ENCODE measurements around the gene EXOC4. TPM values are rescaled to one million over a fixed set of nuclear protein-coding genes. Genes with fewer than 3 reads are reported as not detected.

EXOC4 gene
- total and polyA plus RNA-seq, 2 of the 8 experiments (the other 6 are each of a cell fraction or from before 2014, with no cell fraction given), result 27.0 to 67.3 TPM

GRCh38 chr7:133602291-133602690 is 349.4 kb downstream of the EXOC4 start:
- H2BK120ac ChIP-seq (replicated peaks; ENCODE audit: low read depth, low read length), result no peak overlapping the region
- no peak overlapping the region for H3K27ac ChIP-seq (ENCODE audit: low read depth, low read length)
- no peak overlapping the region for H2BK20ac ChIP-seq (ENCODE audit: low read length)
- ChIA-PET CTCF (ENCODE audit: partially characterized antibody) (interaction anchor here (0.6 kb wide), 1 partner anchor 1857 kb away, joined by 3 read pairs; no protein-coding TSS in a partner anchor), POLR2A (ENCODE audit: partially characterized antibody) (no interaction called here)
- 83% methylated on average over 4 of the region's 4 CpGs; no CpG with 5 or more reads in 1 of the 2 experiments for WGBS, 2 experiments (ENCODE audit: extremely low coverage in 1 of 2, insufficient coverage in 1 of 2, insufficient read length in 1 of 2, insufficient replicate concordance in 2 of 2, low coverage in 1 of 2, low lambda C conversion rate in 2 of 2, missing lambda C conversion rate in 1 of 2)
- TF ChIP-seq CBX5 (IDR thresholded peaks at IDR 0.05; ENCODE audit: low read depth, low read length) (no peak), CHD1 (IDR thresholded peaks at IDR 0.05; ENCODE audit: low read depth, low read length) (no peak), EGR1 (IDR thresholded peaks at IDR 0.05; ENCODE audit: borderline replicate concordance, low read depth, low read length) (no peak)
- H3K9me3 ChIP-seq (ENCODE audit: insufficient read depth in 2 of 2, low read depth in 1 of 2, low read length in 1 of 2), result no peaks in the 10 kb centered on the region
- H4K91ac ChIP-seq (replicated peaks; ENCODE audit: insufficient read length, low read length), result no peak overlapping the region
- H3K9ac ChIP-seq (replicated peaks in 1 of 4; ENCODE audit: extremely low read depth in 1 of 4, low read depth in 3 of 4, low read length in 3 of 4), result no peak overlapping the region
- no peak overlapping the region for H2BK12ac ChIP-seq (ENCODE audit: low read depth, low read length)
- H3K4ac ChIP-seq (replicated peaks; ENCODE audit: insufficient read length, low read depth, low read length), result no peak overlapping the region
- no peak overlapping the region for H2AFZ ChIP-seq (ENCODE audit: low read length)
- H4K20me1 ChIP-seq (replicated peaks in 1 of 2; ENCODE audit: control insufficient read depth in 1 of 2, insufficient read depth in 2 of 2, low read length in 2 of 2), result no peaks in the 10 kb centered on the region
- FAIRE-seq (no peak), DNase-seq (ENCODE audit: low read depth in 1 of 2, low spot score in 2 of 2) (no peak)
- no peak overlapping the region for H2AK5ac ChIP-seq (ENCODE audit: low read depth, low read length)
- H2BK5ac ChIP-seq (ENCODE audit: low read depth, low read length), result no peak overlapping the region
- no peaks in the 10 kb centered on the region for H3K23me2 ChIP-seq (ENCODE audit: low read depth, low read length)
- no peak overlapping the region for H3K4me3 ChIP-seq (ENCODE audit: extremely low read depth in 1 of 4, insufficient read depth in 2 of 4, low read depth in 3 of 4, low read length in 4 of 4)
- no peaks in the 10 kb centered on the region; a peak in 1 of 7 replicates for H3K4me1 ChIP-seq (replicated peaks in 1 of 4; ENCODE audit: control insufficient read depth in 3 of 4, insufficient read depth in 4 of 4, low read length in 3 of 4)
- H3K4me2 ChIP-seq (ENCODE audit: insufficient read depth in 1 of 2, low read depth in 2 of 2, low read length in 2 of 2), result no peak overlapping the region
- no peak overlapping the region for H3K56ac ChIP-seq (replicated peaks; ENCODE audit: insufficient read length, low read depth, low read length)
- H4K8ac ChIP-seq (ENCODE audit: extremely low read depth, insufficient read depth, low read length), result no peak overlapping the region
- H3K27me3 ChIP-seq (replicated peaks in 1 of 4; ENCODE audit: control insufficient read depth in 3 of 4, extremely low read depth in 1 of 4, insufficient read depth in 3 of 4, low read length in 3 of 4), result peaks cover 0 to 2% (median 0%) of the 10 kb centered on the region in 4 experiments; a peak in 1 of 7 replicates
- no peaks in the 10 kb centered on the region for H3K79me1 ChIP-seq (ENCODE audit: low read depth, low read length)
- no peaks in the 10 kb centered on the region for H3K79me2 ChIP-seq (ENCODE audit: control insufficient read depth in 1 of 2, insufficient read depth in 2 of 2, low read length in 2 of 2)
- H3K14ac ChIP-seq (ENCODE audit: insufficient read length), result no peak overlapping the region
- H3K36me3 ChIP-seq (ENCODE audit: control insufficient read depth in 2 of 4, insufficient read depth in 4 of 4, low read length in 3 of 4), result no peaks in the 10 kb centered on the region
- no peak overlapping the region for H3K18ac ChIP-seq (ENCODE audit: extremely low read depth, low read length)
- no peak overlapping the region for H4K5ac ChIP-seq (ENCODE audit: insufficient read length, low read depth, low read length)
- no peak overlapping the region for H2BK15ac ChIP-seq (ENCODE audit: low read length)
- no peak overlapping the region for H3K23ac ChIP-seq (ENCODE audit: insufficient read length)
